ENCODE data around the gene RAMP2. TPM values are rescaled to one million over a fixed set of nuclear protein-coding genes. Genes with fewer than 3 reads are reported as not detected.
"Not testable (repeated sequence)": the region's sequence is repeated elsewhere in the genome, so short reads cannot be mapped to it uniquely, and the experiment has no call there.

Gene RAMP2
- polyA plus RNA-seq, 6 donors from 2014 or later, result not detected

- no peaks in the 10 kb centered on the region for H3K36me3 Mint-ChIP-seq
- H3K4me1 Mint-ChIP-seq, result peaks cover 8 to 10% (median 9%) of the 10 kb centered on the region in 3 donors
- H3K9me3 Mint-ChIP-seq, result no peaks in the 10 kb centered on the region
- no peak overlapping the region for H3K27ac Mint-ChIP-seq
- DNase-seq, result no peak
- ATAC-seq (ENCODE audit: low read depth in 2 of 2), result no peak
- H3K27me3 Mint-ChIP-seq, result peaks cover 21 to 37% (median 23%) of the 10 kb centered on the region in 3 donors
- H3K4me3 Mint-ChIP-seq, result no peak overlapping the region
These were observed 11.9 kb upstream of the RAMP2 start for GRCh38 chr17:42748908-42749798.

- ATAC-seq (ENCODE audit: low read depth in 2 of 2), result no peak
- Mint-ChIP-seq H3K4me1 (no peaks in the 10 kb centered on the region), H3K9me3 (no peaks in the 10 kb centered on the region), H3K4me3 (no peak overlapping the region), H3K36me3 (no peaks in the 10 kb centered on the region), H3K27ac (no peak overlapping the region), H3K27me3 (peaks cover 31 to 39% (median 32%) of the 10 kb centered on the region in 3 donors)
- DNase-seq, result no peak
These were observed 10.2 kb upstream of the RAMP2 start for GRCh38 chr17:42750739-42751344.

GRCh38 chr17:42751628-42752027, 9.4 kb upstream of the RAMP2 start:
- no peak for ATAC-seq (ENCODE audit: low read depth in 2 of 2)
- no peak overlapping the region for H3K4me3 Mint-ChIP-seq
- H3K36me3 Mint-ChIP-seq, result no peaks in the 10 kb centered on the region
- H3K27ac Mint-ChIP-seq, result no peak overlapping the region
- DNase-seq, result no peak
- H3K27me3 Mint-ChIP-seq, result peaks cover 32 to 46% (median 36%) of the 10 kb centered on the region in 3 donors
- no peaks in the 10 kb centered on the region for H3K4me1 Mint-ChIP-seq
- no peaks in the 10 kb centered on the region for H3K9me3 Mint-ChIP-seq

GRCh38 chr17:42754782-42755181, 6.2 kb upstream of the RAMP2 start:
- H3K36me3 Mint-ChIP-seq, result no peaks in the 10 kb centered on the region
- peaks cover 2 to 5% (median 3%) of the 10 kb centered on the region in 3 donors for H3K4me1 Mint-ChIP-seq
- H3K27ac Mint-ChIP-seq, result no peak overlapping the region
- ATAC-seq (ENCODE audit: low read depth in 2 of 2) (no peak), DNase-seq (no peak)
- no peaks in the 10 kb centered on the region for H3K9me3 Mint-ChIP-seq
- H3K27me3 Mint-ChIP-seq, result peaks cover 23 to 47% (median 36%) of the 10 kb centered on the region in 3 donors
- no peak overlapping the region for H3K4me3 Mint-ChIP-seq

- ATAC-seq (ENCODE audit: low read depth in 2 of 2), result peak; percentile 87 to 88
- peaks cover 18 to 24% (median 19%) of the 10 kb centered on the region in 3 donors for H3K4me1 Mint-ChIP-seq
- no peaks in the 10 kb centered on the region for H3K36me3 Mint-ChIP-seq
- peak overlapping the region in 3 of 6 donors; percentile 69 to 88 (median 81) for H3K27ac Mint-ChIP-seq
- peak; percentile 54 for DNase-seq
- H3K27me3 Mint-ChIP-seq, result peaks cover 25 to 68% (median 50%) of the 10 kb centered on the region in 3 donors
- H3K4me3 Mint-ChIP-seq, result peak overlapping the region; percentile 41 to 84 (median 77)
- no peaks in the 10 kb centered on the region for H3K9me3 Mint-ChIP-seq
These were observed 910 bp upstream of the RAMP2 start for GRCh38 chr17:42759982-42760651.

- peaks cover 18 to 24% (median 19%) of the 10 kb centered on the region in 3 donors for H3K4me1 Mint-ChIP-seq
- H3K9me3 Mint-ChIP-seq, result no peaks in the 10 kb centered on the region
- peak overlapping the region in 7 of 8 donors; percentile 35 to 86 (median 71) for H3K4me3 Mint-ChIP-seq
- DNase-seq (no peak), ATAC-seq (ENCODE audit: low read depth in 2 of 2) (no peak)
- peak overlapping the region in 1 of 6 donors; percentile 79 for H3K27ac Mint-ChIP-seq
- peaks cover 27 to 68% (median 48%) of the 10 kb centered on the region in 3 donors for H3K27me3 Mint-ChIP-seq
- no peaks in the 10 kb centered on the region for H3K36me3 Mint-ChIP-seq
These were observed 611 bp downstream of the RAMP2 start for GRCh38 chr17:42761638-42762037.

- H3K4me1 Mint-ChIP-seq, result peaks cover 6 to 9% (median 8%) of the 10 kb centered on the region in 3 donors
- ATAC-seq (ENCODE audit: low read depth in 2 of 2) (no peak), DNase-seq (no peak)
- no peaks in the 10 kb centered on the region for H3K9me3 Mint-ChIP-seq
- peak overlapping the region in 1 of 6 donors; percentile 66 for H3K27ac Mint-ChIP-seq
- peaks cover 29 to 62% (median 49%) of the 10 kb centered on the region in 3 donors for H3K27me3 Mint-ChIP-seq
- H3K36me3 Mint-ChIP-seq, result no peaks in the 10 kb centered on the region
- H3K4me3 Mint-ChIP-seq, result no peak overlapping the region
These were observed 5.1 kb downstream of the RAMP2 start for GRCh38 chr17:42766124-42766523.

- no peak overlapping the region for H3K27ac Mint-ChIP-seq
- H3K27me3 Mint-ChIP-seq, result peaks cover 24 to 50% (median 37%) of the 10 kb centered on the region in 3 donors
- H3K4me1 Mint-ChIP-seq, result peaks cover 6 to 9% (median 9%) of the 10 kb centered on the region in 3 donors
- no peaks in the 10 kb centered on the region for H3K36me3 Mint-ChIP-seq
- no peak for ATAC-seq (ENCODE audit: low read depth in 2 of 2)
- H3K4me3 Mint-ChIP-seq, result peak overlapping the region in 2 of 8 donors; percentile 32 to 57
- DNase-seq, result no peak
- H3K9me3 Mint-ChIP-seq, result peaks cover 0 to 4% (median 0%) of the 10 kb centered on the region in 7 donors
These were observed 6.5 kb downstream of the RAMP2 start for GRCh38 chr17:42767512-42767911.

GRCh38 chr17:42768006-42768405, 7.0 kb downstream of the RAMP2 start:
- not testable (repeated sequence) for DNase-seq; H3K36me3 Mint-ChIP-seq; H3K9me3 Mint-ChIP-seq; ATAC-seq (ENCODE audit: low read depth in 2 of 2)
- peaks cover 24 to 45% (median 32%) of the 10 kb centered on the region in 3 donors for H3K27me3 Mint-ChIP-seq
- H3K4me1 Mint-ChIP-seq, result peaks cover 7 to 13% (median 9%) of the 10 kb centered on the region in 3 donors
- peak overlapping the region in 1 of 6 donors; percentile 44 for H3K27ac Mint-ChIP-seq
- H3K4me3 Mint-ChIP-seq, result peak overlapping the region in 2 of 8 donors; percentile 23 to 32

GRCh38 chr17:42769964-42770363, 8.9 kb downstream of the RAMP2 start:
- peaks cover 19 to 28% (median 22%) of the 10 kb centered on the region in 3 donors for H3K4me1 Mint-ChIP-seq
- H3K27me3 Mint-ChIP-seq, result peaks cover 13 to 31% (median 24%) of the 10 kb centered on the region in 3 donors
- not testable (repeated sequence) for H3K4me3 Mint-ChIP-seq; DNase-seq; H3K27ac Mint-ChIP-seq; H3K36me3 Mint-ChIP-seq; H3K9me3 Mint-ChIP-seq; ATAC-seq (ENCODE audit: low read depth in 2 of 2)

GRCh38 chr17:42772945-42773289, 11.9 kb downstream of the RAMP2 start:
- Mint-ChIP-seq H3K4me3 (peak overlapping the region; percentile 95 to 100 (median 99)), H3K27me3 (peaks cover 2 to 11% (median 5%) of the 10 kb centered on the region in 3 donors), H3K9me3 (peaks cover 0 to 4% (median 0%) of the 10 kb centered on the region in 7 donors), H3K4me1 (peaks cover 19 to 35% (median 22%) of the 10 kb centered on the region in 3 donors), H3K36me3 (peaks cover 0 to 3% of the 10 kb centered on the region in 2 donors), H3K27ac (peak overlapping the region; percentile 98 to 99 (median 98))
- ATAC-seq (ENCODE audit: low read depth in 2 of 2) (peak in 1 of 2 donors; percentile 4), DNase-seq (no peak)

GRCh38 chr17:42773290-42774035, 12.4 kb downstream of the RAMP2 start, which contains the start of gene VPS25:
VPS25 (plus strand) TSS chr17:42773449; CDS start chr17:42773476, 27 bp downstream.
- Mint-ChIP-seq H3K36me3 (peaks cover 2 to 9% of the 10 kb centered on the region in 2 donors), H3K9me3 (peaks cover 0 to 4% (median 0%) of the 10 kb centered on the region in 7 donors), H3K4me1 (peaks cover 19 to 35% (median 22%) of the 10 kb centered on the region in 3 donors), H3K27ac (peak within 1 kb of the TSS; percentile 98 to 99 (median 98)), H3K4me3 (peak within 1 kb of the TSS; percentile 95 to 100 (median 99)), H3K27me3 (peaks cover 0 to 5% (median 0%) of the 10 kb centered on the region in 3 donors)
- ATAC-seq (ENCODE audit: low read depth in 2 of 2), result peak; percentile 94 to 98
- peak; percentile 62 for DNase-seq

All from naive B cell (primary cell).